ENCODE results near the gene CRABP1. TPM values are rescaled to one million over a fixed set of nuclear protein-coding genes. Genes with fewer than 3 reads are reported as not detected.

CRABP1 gene
- total RNA-seq, 3 donors from 2014 or later (not counting 1 experiment from before 2014, with no cell fraction given): not detected

GRCh38 chr15:78390242-78390641 is 50.1 kb downstream of the CRABP1 start:
- no peaks in the 10 kb centered on the region for H3K27me3 ChIP-seq (ENCODE audit: control insufficient read depth, insufficient read depth, low read length)
- H3K27ac ChIP-seq (ENCODE audit: low read length): no peak overlapping the region
- Mint-ChIP-seq H3K4me1 (no peaks in the 10 kb centered on the region), H3K4me3 (no peak overlapping the region), H3K36me3 (no peaks in the 10 kb centered on the region), H3K27ac (no peak overlapping the region), H3K27me3 (ENCODE audit: low read depth in 2 of 2) (peaks cover 15 to 23% of the 10 kb centered on the region in 2 donors), H3K9me3 (no peaks in the 10 kb centered on the region)
- no peak for DNase-seq
- intact Hi-C loops (cut with micrococcal nuclease): no loop called here
- H3K4me3 ChIP-seq (ENCODE audit: low read length): no peak overlapping the region
- ATAC-seq: no peak
- no peaks in the 10 kb centered on the region for H3K9me3 ChIP-seq (ENCODE audit: control insufficient read depth, insufficient read depth, low read length)
- H3K36me3 ChIP-seq (ENCODE audit: control insufficient read depth, insufficient read depth, low read length): no peaks in the 10 kb centered on the region
- TF ChIP-seq CTCF (IDR thresholded peaks at IDR 0.05): no peak
- H3K4me1 ChIP-seq (ENCODE audit: control insufficient read depth, insufficient read depth, low read length): no peaks in the 10 kb centered on the region
- WGBS (ENCODE audit: insufficient coverage): 80% methylated on average over 1 of the region's 1 CpG

GRCh38 chr15:78390826-78391225 is 50.7 kb downstream of the CRABP1 start:
- TF ChIP-seq CTCF (IDR thresholded peaks at IDR 0.05): no peak
- Histone ChIP-seq H3K4me1 (ENCODE audit: control insufficient read depth, insufficient read depth, low read length) (no peaks in the 10 kb centered on the region), H3K27me3 (ENCODE audit: control insufficient read depth, insufficient read depth, low read length) (no peaks in the 10 kb centered on the region), H3K36me3 (ENCODE audit: control insufficient read depth, insufficient read depth, low read length) (no peaks in the 10 kb centered on the region), H3K27ac (ENCODE audit: low read length) (no peak overlapping the region), H3K9me3 (ENCODE audit: control insufficient read depth, insufficient read depth, low read length) (no peaks in the 10 kb centered on the region), H3K4me3 (ENCODE audit: low read length) (no peak overlapping the region)
- H3K4me3 Mint-ChIP-seq: no peak overlapping the region
- no peaks in the 10 kb centered on the region for H3K4me1 Mint-ChIP-seq
- WGBS (ENCODE audit: insufficient coverage): 79% methylated on average over 3 of the region's 3 CpGs
- H3K27me3 Mint-ChIP-seq (ENCODE audit: low read depth in 2 of 2): peaks cover 9 to 19% of the 10 kb centered on the region in 2 donors
- no peaks in the 10 kb centered on the region for H3K9me3 Mint-ChIP-seq
- no peaks in the 10 kb centered on the region for H3K36me3 Mint-ChIP-seq
- DNase-seq (no peak), ATAC-seq (no peak)
- no peak overlapping the region for H3K27ac Mint-ChIP-seq
- intact Hi-C loops (cut with micrococcal nuclease): no loop called here

- Mint-ChIP-seq H3K4me1 (peaks cover 2 to 5% of the 10 kb centered on the region in 2 donors), H3K4me3 (no peak overlapping the region), H3K36me3 (no peaks in the 10 kb centered on the region), H3K9me3 (no peaks in the 10 kb centered on the region), H3K27me3 (ENCODE audit: low read depth in 2 of 2) (peaks cover under 1 to 12% of the 10 kb centered on the region in 2 donors), H3K27ac (no peak overlapping the region)
- no peak for DNase-seq
- no peaks in the 10 kb centered on the region for H3K27me3 ChIP-seq (ENCODE audit: control insufficient read depth, insufficient read depth, low read length)
- TF ChIP-seq CTCF (IDR thresholded peaks at IDR 0.05): no peak
- WGBS (ENCODE audit: insufficient coverage): 97% methylated on average over 3 of the region's 3 CpGs
- intact Hi-C loops (cut with micrococcal nuclease): no loop called here
- no peaks in the 10 kb centered on the region for H3K9me3 ChIP-seq (ENCODE audit: control insufficient read depth, insufficient read depth, low read length)
- no peak for ATAC-seq
- no peak overlapping the region for H3K27ac ChIP-seq (ENCODE audit: low read length)
- H3K4me1 ChIP-seq (ENCODE audit: control insufficient read depth, insufficient read depth, low read length): no peaks in the 10 kb centered on the region
- no peaks in the 10 kb centered on the region for H3K36me3 ChIP-seq (ENCODE audit: control insufficient read depth, insufficient read depth, low read length)
- no peak overlapping the region for H3K4me3 ChIP-seq (ENCODE audit: low read length)
Observed at GRCh38 chr15:78391781-78392180, 51.6 kb downstream of the CRABP1 start.

- Mint-ChIP-seq H3K36me3 (no peaks in the 10 kb centered on the region), H3K9me3 (no peaks in the 10 kb centered on the region), H3K27ac (no peak overlapping the region), H3K27me3 (ENCODE audit: low read depth in 2 of 2) (peaks cover 0 to 10% of the 10 kb centered on the region in 2 donors), H3K4me1 (peaks cover 9 to 11% of the 10 kb centered on the region in 2 donors), H3K4me3 (no peak overlapping the region)
- Histone ChIP-seq H3K36me3 (ENCODE audit: control insufficient read depth, insufficient read depth, low read length) (no peaks in the 10 kb centered on the region), H3K4me3 (ENCODE audit: low read length) (no peak overlapping the region), H3K27me3 (ENCODE audit: control insufficient read depth, insufficient read depth, low read length) (no peaks in the 10 kb centered on the region), H3K4me1 (ENCODE audit: control insufficient read depth, insufficient read depth, low read length) (peaks cover 3% of the 10 kb centered on the region), H3K27ac (ENCODE audit: low read length) (no peak overlapping the region), H3K9me3 (ENCODE audit: control insufficient read depth, insufficient read depth, low read length) (no peaks in the 10 kb centered on the region)
- ATAC-seq (no peak), DNase-seq (no peak)
- intact Hi-C loops (cut with micrococcal nuclease): no loop called here
- TF ChIP-seq CTCF (IDR thresholded peaks at IDR 0.05): no peak
- WGBS (ENCODE audit: insufficient coverage): 76% methylated on average over 4 of the region's 4 CpGs
Observed at GRCh38 chr15:78392430-78392829, 52.3 kb downstream of the CRABP1 start.
